Measurements from ENCODE around the gene SMURF1.

Gene SMURF1

DNA sequence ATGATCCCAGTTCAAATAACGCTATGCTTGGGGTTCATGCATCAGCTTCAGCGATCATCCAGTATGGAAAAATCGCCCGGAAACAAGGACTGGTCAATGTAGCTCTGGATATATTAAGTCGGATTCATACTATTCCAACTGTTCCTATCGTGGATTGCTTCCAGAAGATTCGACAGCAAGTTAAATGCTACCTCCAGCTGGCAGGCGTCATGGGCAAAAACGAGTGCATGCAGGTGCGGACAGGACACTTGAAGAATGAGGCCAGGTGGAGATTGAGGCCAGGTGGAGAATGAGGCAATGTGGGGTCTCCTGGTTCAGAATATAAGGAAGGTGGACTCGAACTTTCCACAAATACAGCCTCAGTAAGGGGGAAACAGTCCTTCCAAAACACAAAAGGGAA lies 159.8 kb downstream of the SMURF1 start:
- DNase-seq (ENCODE audit: low read depth) = no peak

DNA sequence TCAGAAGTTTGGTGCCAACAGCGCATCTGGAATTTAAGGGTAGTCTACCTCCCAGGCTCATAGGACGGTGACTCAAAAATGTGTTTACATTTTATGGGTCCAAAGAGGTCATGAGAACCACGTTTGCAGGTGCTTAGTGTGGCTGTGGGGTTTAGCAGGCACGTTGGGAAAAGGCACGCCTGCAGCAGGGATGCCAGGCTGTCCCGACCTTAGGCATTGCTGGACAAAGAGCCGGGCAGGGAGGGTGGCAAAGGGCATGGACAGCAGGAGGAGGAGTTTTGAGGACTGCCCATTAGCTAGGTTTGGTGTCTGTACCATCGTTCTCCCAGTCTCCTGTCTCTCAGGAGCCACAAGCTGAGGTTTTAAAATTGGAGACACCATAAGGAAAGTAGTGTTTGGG lies 161.2 kb downstream of the SMURF1 start:
- no peak for DNase-seq (ENCODE audit: low read depth)

DNA sequence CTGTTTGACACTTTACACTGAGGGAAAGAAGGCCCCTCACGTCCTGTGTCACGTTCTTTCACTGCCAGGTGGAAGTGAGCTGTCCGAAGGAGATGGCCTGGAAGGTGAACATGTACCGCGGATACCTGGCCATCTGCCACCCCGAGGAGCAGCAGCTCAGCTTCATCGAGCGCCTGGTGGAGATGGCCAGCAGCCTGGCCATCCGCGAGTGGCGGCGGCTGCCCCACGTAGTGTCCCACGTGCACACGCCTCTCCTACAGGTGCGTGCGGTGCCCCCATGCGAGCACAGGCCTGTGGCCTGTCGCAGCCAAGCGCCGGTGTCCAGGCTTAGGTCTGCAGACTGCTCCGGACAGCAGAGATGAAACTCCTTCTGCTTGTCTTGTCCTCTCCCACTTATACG lies 162.2 kb downstream of the SMURF1 start:
- no peak for DNase-seq (ENCODE audit: low read depth)

DNA sequence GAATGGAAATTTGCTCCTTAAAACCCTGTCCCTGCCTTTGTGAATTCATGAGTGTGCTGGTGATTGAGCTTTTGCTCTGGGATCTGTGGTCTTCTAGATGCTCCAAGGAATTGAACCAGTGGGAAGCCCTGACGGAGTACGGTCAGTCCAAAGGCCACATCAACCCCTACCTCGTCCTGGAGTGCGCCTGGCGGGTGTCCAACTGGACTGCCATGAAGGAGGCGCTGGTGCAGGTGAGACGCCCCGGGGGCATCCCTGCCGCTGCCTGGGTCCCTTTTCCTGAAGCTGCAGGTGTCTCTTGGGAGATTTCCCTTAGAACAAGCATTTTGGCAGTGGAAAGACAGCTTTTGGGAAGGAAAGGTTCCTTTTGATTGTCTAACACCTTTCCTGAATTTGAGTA lies 165.2 kb downstream of the SMURF1 start:
- DNase-seq (ENCODE audit: low read depth) = no peak

All from stromal cell of bone marrow (primary cell).